CD14-positive monocyte (primary cell): ENCODE measurements around the gene WDR70. TPM values are rescaled to one million over a fixed set of nuclear protein-coding genes. Genes with fewer than 3 reads are reported as not detected.
A peak's percentile ranks its signal among the peaks of the same experiment; 100 is the strongest.
"Not testable (repeated sequence)": the region's sequence is repeated elsewhere in the genome, so short reads cannot be mapped to it uniquely, and the experiment has no call there.

Source experiments
- DNase-seq, 3 donors: peaks; one replicate each; pipeline ENCODE4 v3.0.0-alpha.2; 2011 to 2022
- H2AFZ ChIP-seq: 2 replicates; pipeline ENCODE4 v1.6.0; 2012; ENCODE audit warnings: mild to moderate bottlenecking, low read depth, low read length, inconsistent platforms; ENCODE audit not compliant: insufficient read depth, poor library complexity, severe bottlenecking
- H3K27ac ChIP-seq, 2 donors: 1 replicate in 1 of 2; 2 replicates in 1 of 2; pipeline ENCODE4 v1.5.1; 2012 to 2013; ENCODE audit warnings: low read length in 2 of 2, control low read depth in 1 of 2, inconsistent platforms in 1 of 2, low read depth in 1 of 2, mild to moderate bottlenecking in 1 of 2
- H3K27me3 ChIP-seq, 2 donors: one replicate each; pipeline versions ENCODE4 v1.6.0 to v1.6.1; 2011 to 2013; ENCODE audit warnings: low read length in 2 of 2; ENCODE audit not compliant: control insufficient read depth in 2 of 2, insufficient read depth in 2 of 2
- H3K36me3 ChIP-seq, 2 donors: replicated peaks in 1 of 2; 1 replicate in 1 of 2; 2 replicates in 1 of 2; pipeline versions ENCODE4 v1.5.1 to v1.6.1; 2012 to 2013; ENCODE audit warnings: low read length in 2 of 2, control low read depth in 1 of 2, inconsistent platforms in 1 of 2, mild to moderate bottlenecking in 1 of 2; ENCODE audit not compliant: insufficient read depth in 2 of 2, control insufficient read depth in 1 of 2
- H3K4me1 ChIP-seq, 2 donors: 1 replicate in 1 of 2; 2 replicates in 1 of 2; pipeline versions ENCODE4 v1.5.1 to v1.6.1; 2012 to 2013; ENCODE audit warnings: low read length in 2 of 2, control low read depth in 1 of 2, inconsistent platforms in 1 of 2, mild to moderate bottlenecking in 1 of 2, moderate library complexity in 1 of 2; ENCODE audit not compliant: insufficient read depth in 2 of 2, control insufficient read depth in 1 of 2
- H3K4me2 ChIP-seq: replicated peaks from 2 replicates; pipeline ENCODE3; 2012; ENCODE audit warnings: low read length, moderate library complexity, mild to moderate bottlenecking; ENCODE audit not compliant: poor library complexity, severe bottlenecking; ENCODE audit errors: extremely low read depth
- H3K4me3 ChIP-seq, 3 experiments: fragments of 200-600 bp in 1 of 3; sonication (generic) in 1 of 3; replicated peaks in 1 of 3; 1 replicate in 2 of 3; 2 replicates in 1 of 3; pipeline ENCODE4 v1.5.1; 2011 to 2013; ENCODE audit warnings: low read length in 3 of 3, mild to moderate bottlenecking in 3 of 3, control low read depth in 2 of 3, low read depth in 2 of 3, inconsistent platforms in 1 of 3, moderate library complexity in 1 of 3
- H3K79me2 ChIP-seq: 2 replicates; pipeline ENCODE4 v1.6.0; 2012; ENCODE audit warnings: mild to moderate bottlenecking, control low read depth, inconsistent platforms, low read length, moderate library complexity; ENCODE audit not compliant: insufficient read depth
- H3K9ac ChIP-seq: 2 replicates; pipeline ENCODE4 v1.6.0; 2017; ENCODE audit warnings: low read length, mild to moderate bottlenecking; ENCODE audit not compliant: insufficient read depth, poor library complexity, severe bottlenecking
- H3K9me3 ChIP-seq, 2 donors: replicated peaks in 1 of 2; 1 replicate in 1 of 2; 2 replicates in 1 of 2; pipeline versions ENCODE4 v1.5.1 to v1.6.1; 2012 to 2013; ENCODE audit warnings: low read length in 2 of 2, control low read depth in 1 of 2; ENCODE audit not compliant: control insufficient read depth in 1 of 2, insufficient read depth in 1 of 2
- H4K20me1 ChIP-seq: 2 replicates; pipeline ENCODE4 v1.6.0; 2012; ENCODE audit warnings: mild to moderate bottlenecking, low read length, control low read depth, moderate library complexity; ENCODE audit not compliant: insufficient read depth
- H3K27ac Mint-ChIP-seq, 7 donors: one replicate each; pipeline ENCODE4 v1.8.0; 2020; ENCODE audit warnings: mild to moderate bottlenecking in 7 of 7, mixed read lengths in 7 of 7, moderate library complexity in 6 of 7, inconsistent platforms in 2 of 7
- H3K27me3 Mint-ChIP-seq, 3 donors: one replicate each; pipeline ENCODE4 v1.8.0; 2021 to 2022; ENCODE audit warnings: low read depth in 3 of 3, mild to moderate bottlenecking in 3 of 3, mixed read lengths in 3 of 3, moderate library complexity in 3 of 3, inconsistent platforms in 1 of 3
- H3K36me3 Mint-ChIP-seq, 2 donors: one replicate each; pipeline ENCODE4 v1.8.0; 2020; ENCODE audit warnings: mixed read lengths in 2 of 2, inconsistent platforms in 1 of 2, mild to moderate bottlenecking in 1 of 2
- H3K4me1 Mint-ChIP-seq: one replicate; pipeline ENCODE4 v1.8.0; 2020; ENCODE audit warnings: mild to moderate bottlenecking, mixed read lengths
- H3K4me3 Mint-ChIP-seq, 2 donors: one replicate each; pipeline ENCODE4 v1.8.0; 2020; ENCODE audit warnings: mild to moderate bottlenecking in 2 of 2, mixed read lengths in 2 of 2, moderate library complexity in 1 of 2
- H3K9me3 Mint-ChIP-seq, 7 donors: one replicate each; pipeline ENCODE4 v1.8.0; 2020 to 2022; ENCODE audit warnings: mixed read lengths in 7 of 7, mild to moderate bottlenecking in 6 of 7, moderate library complexity in 6 of 7, inconsistent platforms in 2 of 7
- CTCF ChIP-seq: fragments of 200-600 bp; IDR thresholded peaks from one replicate; pipeline ENCODE4 v1.8.0; 2022; ENCODE audit warnings: antibody characterized with exemption, mild to moderate bottlenecking
- WGBS: methylation state at CpG from one replicate; pipeline ENCODE4 v1.1.5; 2013; ENCODE audit warnings: missing lambda C conversion rate; ENCODE audit not compliant: insufficient coverage; 5-methylcytosine and 5-hydroxymethylcytosine counted together
- intact Hi-C, 2 donors: fragments of 100-400 bp; cut with micrococcal nuclease; formaldehyde crosslinking; loops; one replicate each; pipeline versions ENCODE4 v1.15.0 to v1.15.1; 2023
- polyA plus RNA-seq, 3 donors: library from polyadenylated mRNA; depleted of rRNA in 1 of 3; unstranded in 2 of 3; stranded (reverse) in 1 of 3; fragments of 300-500 nt in 2 of 3; fragments of >200 nt in 1 of 3; fragmentation: Illumina TruSeq in 2 of 3; gene quantifications; 1 replicate in 2 of 3; 2 replicates in 1 of 3; pipeline ENCODE4 v1.2.3, GENCODE V29; 2012 to 2021

The WDR70 gene
- polyA plus RNA-seq, 3 donors: 13.1 to 21.0 (median 19.1) TPM

- no peaks in the 10 kb centered on the region for H3K27me3 ChIP-seq
- Mint-ChIP-seq H3K36me3 (peaks cover 4 to 6% of the 10 kb centered on the region in 2 donors), H3K9me3 (peaks cover 0 to 2% (median 0%) of the 10 kb centered on the region in 7 donors), H3K27me3 (peaks cover 0 to 2% (median 0%) of the 10 kb centered on the region in 3 donors), H3K4me3 (no peak overlapping the region), H3K4me1 (peaks cover 26% of the 10 kb centered on the region), H3K27ac (no peak overlapping the region)
- H3K4me2 ChIP-seq: no peak overlapping the region
- WGBS: no CpG with 5 or more reads among the region's 1 CpG
- H3K9ac ChIP-seq: no peak overlapping the region
- DNase-seq: no peak
- H3K27ac ChIP-seq: no peak overlapping the region
- no peak for TF ChIP-seq CTCF
- intact Hi-C loops: no loop called here
- H3K9me3 ChIP-seq: no peaks in the 10 kb centered on the region
- H3K4me3 ChIP-seq: no peak overlapping the region
- H3K36me3 ChIP-seq: no peaks in the 10 kb centered on the region
- H2AFZ ChIP-seq: no peak overlapping the region
- H3K4me1 ChIP-seq: peaks cover 0 to 6% of the 10 kb centered on the region in 2 donors
- no peaks in the 10 kb centered on the region for H3K79me2 ChIP-seq
- no peaks in the 10 kb centered on the region for H4K20me1 ChIP-seq
Observed at GRCh38 chr5:37667846-37668245, 288.7 kb downstream of the WDR70 start.

GRCh38 chr5:37668524-37669047, 289.5 kb downstream of the WDR70 start:
- peak in 1 of 3 donors; percentile 6 for DNase-seq
- Mint-ChIP-seq H3K4me3 (no peak overlapping the region), H3K36me3 (peaks cover 4 to 7% of the 10 kb centered on the region in 2 donors), H3K27me3 (peaks cover 0 to 2% (median 0%) of the 10 kb centered on the region in 3 donors), H3K4me1 (peaks cover 23% of the 10 kb centered on the region), H3K27ac (no peak overlapping the region), H3K9me3 (peaks cover 0 to 2% (median 0%) of the 10 kb centered on the region in 7 donors)
- 86% methylated on average over 2 of the region's 2 CpGs for WGBS
- Histone ChIP-seq H4K20me1 (no peaks in the 10 kb centered on the region), H3K4me1 (peaks cover 0 to 6% of the 10 kb centered on the region in 2 donors), H3K27ac (no peak overlapping the region), H3K36me3 (no peaks in the 10 kb centered on the region), H3K9ac (no peak overlapping the region), H3K4me3 (no peak overlapping the region), H3K79me2 (no peaks in the 10 kb centered on the region), H3K27me3 (no peaks in the 10 kb centered on the region), H3K9me3 (no peaks in the 10 kb centered on the region), H3K4me2 (no peak overlapping the region), H2AFZ (no peak overlapping the region)
- TF ChIP-seq CTCF: no peak
- intact Hi-C loops: no loop called here

- H3K36me3 Mint-ChIP-seq, H3K9ac ChIP-seq, H3K27me3 ChIP-seq, H3K4me1 ChIP-seq, H3K4me2 ChIP-seq, H2AFZ ChIP-seq, intact Hi-C loops, H3K9me3 ChIP-seq, H3K36me3 ChIP-seq, H4K20me1 ChIP-seq, H3K79me2 ChIP-seq, H3K27me3 Mint-ChIP-seq, H3K4me3 ChIP-seq, H3K9me3 Mint-ChIP-seq, H3K27ac ChIP-seq: not testable (repeated sequence)
- WGBS: 0% methylated on average over 8 of the region's 12 CpGs
- peak overlapping the region in 1 of 7 donors; percentile 39 for H3K27ac Mint-ChIP-seq
- peak overlapping the region; percentile 0 to 27 for H3K4me3 Mint-ChIP-seq
- H3K4me1 Mint-ChIP-seq: peaks cover 14% of the 10 kb centered on the region
- peak; percentile 29 to 48 (median 37) for DNase-seq
Observed at GRCh38 chr5:37672118-37672588, 293.0 kb downstream of the WDR70 start.
